AG09309 (cell line): Measurements from ENCODE around the gene SNAI3.

Source experiments
- DNase-seq: peaks from one replicate; pipeline ENCODE4 v3.0.0-alpha.2; 2010; ENCODE audit warnings: low read depth
- H3K4me3 ChIP-seq: 2 replicates; pipeline ENCODE4 v1.5.1; 2011; ENCODE audit warnings: mild to moderate bottlenecking, low read depth, low read length, moderate library complexity; ENCODE audit not compliant: control insufficient read depth
- CTCF ChIP-seq: IDR thresholded peaks from 2 replicates; pipeline ENCODE4 v1.5.1; 2011; ENCODE audit warnings: mild to moderate bottlenecking, low read depth, low read length, inconsistent platforms; ENCODE audit not compliant: insufficient read depth, control insufficient read depth; ENCODE audit errors: missing control alignments

The SNAI3 gene

GRCh38 chr16:88657371-88657770 is 28.9 kb downstream of the SNAI3 start:
- TF ChIP-seq CTCF = no peak
- no peak for DNase-seq
- H3K4me3 ChIP-seq = no peak overlapping the region

GRCh38 chr16:88656291-88656980 is 29.9 kb downstream of the SNAI3 start:
- no peak overlapping the region for H3K4me3 ChIP-seq
- TF ChIP-seq CTCF = no peak
- DNase-seq = no peak

GRCh38 chr16:88655733-88656281 is 30.5 kb downstream of the SNAI3 start:
- H3K4me3 ChIP-seq = no peak overlapping the region
- TF ChIP-seq CTCF = no peak
- no peak for DNase-seq

GRCh38 chr16:88655053-88655732 is 31.1 kb downstream of the SNAI3 start:
- TF ChIP-seq CTCF = no peak
- DNase-seq = no peak
- H3K4me3 ChIP-seq = no peak overlapping the region

GRCh38 chr16:88654363-88655052 is 31.8 kb downstream of the SNAI3 start:
- DNase-seq = no peak
- TF ChIP-seq CTCF = no peak
- no peak overlapping the region for H3K4me3 ChIP-seq

- no peak overlapping the region for H3K4me3 ChIP-seq
- no peak for DNase-seq
- TF ChIP-seq CTCF = no peak
Observed at GRCh38 chr16:88653596-88654362, 32.5 kb downstream of the SNAI3 start.
